ENCODE measurements around the gene CAMSAP1.

CAMSAP1 gene

GRCh38 chr9:135928074-135928730, 20.9 kb upstream of the CAMSAP1 start:
- peaks cover 52% of the 10 kb centered on the region for H3K36me3 ChIP-seq (ENCODE audit: insufficient read depth, insufficient read length, low read length)
- DNase-seq (ENCODE audit: low read depth, low spot score), result no peak
- peak overlapping the region; percentile 11 for H3K9ac ChIP-seq (ENCODE audit: insufficient read length, low read depth)
- peaks cover 15% of the 10 kb centered on the region for H3K4me1 ChIP-seq (ENCODE audit: insufficient read depth, insufficient read length)
- no peaks in the 10 kb centered on the region for H3K9me3 ChIP-seq (ENCODE audit: insufficient read depth, low read length)
- H3K27me3 ChIP-seq (ENCODE audit: insufficient read depth, insufficient read length), result no peaks in the 10 kb centered on the region
- TF ChIP-seq ZNF274 (IDR thresholded peaks at IDR 0.05; ENCODE audit: low read depth, low read length), result no peak
- no peak for TF ChIP-seq SUZ12 (IDR thresholded peaks at IDR 0.05; ENCODE audit: extremely low read depth, insufficient read depth, insufficient read length)
- no peak for TF ChIP-seq YY1 (IDR thresholded peaks at IDR 0.05; ENCODE audit: insufficient read depth, insufficient read length)
- no peak overlapping the region for H3K4me3 ChIP-seq (ENCODE audit: insufficient read length, low read depth)

DNA sequence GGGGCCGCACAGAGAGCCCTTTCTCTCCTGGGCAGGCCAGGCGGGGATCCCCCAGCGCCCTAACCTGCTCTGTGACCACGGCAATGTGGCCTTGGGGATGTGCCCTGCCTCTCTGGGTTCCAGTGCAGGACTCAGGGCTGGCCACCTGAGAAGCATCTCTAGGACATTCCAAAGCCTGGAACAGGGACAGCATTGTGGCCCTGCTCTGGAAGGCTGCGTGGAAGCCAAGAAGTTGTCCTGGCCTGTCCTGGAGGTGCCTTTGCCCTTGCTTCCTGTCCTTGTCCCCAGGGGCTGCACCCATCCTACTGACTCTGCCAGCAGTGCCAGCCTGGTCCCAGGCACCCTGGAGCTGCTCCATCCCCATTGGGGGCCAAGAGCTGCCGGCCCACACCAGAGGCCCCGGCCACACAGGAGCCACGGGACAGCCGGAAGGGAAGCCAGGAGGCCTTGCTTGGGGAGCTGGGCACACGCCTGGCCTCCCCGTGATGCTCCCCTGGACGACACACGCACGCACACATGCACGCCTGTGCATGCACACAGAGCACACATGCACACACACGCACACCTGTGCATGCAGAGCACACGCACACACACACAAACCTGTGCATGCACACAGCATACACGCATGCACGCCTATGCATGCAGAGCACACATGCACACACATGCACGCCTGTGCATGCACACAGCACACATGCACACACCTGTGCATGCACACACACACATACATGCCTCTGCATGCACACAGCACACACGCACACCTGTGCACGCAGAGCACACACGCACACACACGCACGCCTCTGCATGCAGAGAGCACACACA, 20.1 kb upstream of the CAMSAP1 start:
- peaks cover 44% of the 10 kb centered on the region for H3K36me3 ChIP-seq (ENCODE audit: insufficient read depth, insufficient read length, low read length)
- TF ChIP-seq YY1 (IDR thresholded peaks at IDR 0.05; ENCODE audit: insufficient read depth, insufficient read length) (no peak), ZNF274 (IDR thresholded peaks at IDR 0.05; ENCODE audit: low read depth, low read length) (no peak), SUZ12 (IDR thresholded peaks at IDR 0.05; ENCODE audit: extremely low read depth, insufficient read depth, insufficient read length) (no peak)
- no peak overlapping the region for H3K4me3 ChIP-seq (ENCODE audit: insufficient read length, low read depth)
- DNase-seq (ENCODE audit: low read depth, low spot score), result no peak
- no peaks in the 10 kb centered on the region for H3K27me3 ChIP-seq (ENCODE audit: insufficient read depth, insufficient read length)
- H3K4me1 ChIP-seq (ENCODE audit: insufficient read depth, insufficient read length), result peaks cover 15% of the 10 kb centered on the region
- H3K9me3 ChIP-seq (ENCODE audit: insufficient read depth, low read length), result no peaks in the 10 kb centered on the region
- H3K9ac ChIP-seq (ENCODE audit: insufficient read length, low read depth), result peak overlapping the region; percentile 59

DNA sequence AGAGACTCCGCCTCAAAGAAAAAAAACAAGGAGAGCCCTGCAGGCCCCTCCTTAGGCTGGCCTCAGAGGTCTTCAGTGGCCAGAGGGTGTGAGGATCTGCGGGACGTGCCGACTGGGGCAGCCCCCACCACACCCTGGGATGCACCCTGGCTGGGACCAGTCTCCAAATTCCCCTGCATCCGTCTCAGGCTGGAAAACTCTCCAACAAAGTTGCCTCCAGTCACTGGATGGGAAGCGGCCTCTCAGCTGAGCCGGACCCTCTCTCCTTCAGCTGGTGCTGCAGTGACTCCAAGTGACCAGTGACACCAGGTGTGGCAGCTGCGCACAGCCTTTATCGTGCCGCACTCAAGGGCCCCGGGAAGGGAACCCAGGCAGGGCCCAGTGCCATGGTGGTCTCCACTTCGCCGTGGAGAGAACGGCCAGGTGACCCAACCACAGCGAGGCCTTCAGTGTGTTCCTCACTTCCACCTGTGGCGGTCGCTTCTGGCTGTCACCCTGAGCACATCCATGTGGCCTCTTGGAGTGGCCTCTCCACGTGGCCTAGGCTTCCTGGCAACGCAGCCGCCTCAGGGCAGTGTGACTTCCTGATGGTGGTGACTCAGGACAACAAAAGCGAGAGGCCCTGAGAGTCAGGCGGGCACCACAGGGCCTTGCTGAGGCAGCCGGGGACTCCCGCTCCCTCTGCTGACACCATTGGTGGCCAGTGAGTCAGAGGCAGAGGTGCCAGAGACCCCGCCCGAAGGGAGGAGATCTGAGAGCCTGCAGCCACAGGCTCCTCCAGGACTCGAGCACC, 19.3 kb upstream of the CAMSAP1 start:
- Histone ChIP-seq H3K4me1 (ENCODE audit: insufficient read depth, insufficient read length) (peaks cover 15% of the 10 kb centered on the region), H3K4me3 (ENCODE audit: insufficient read length, low read depth) (no peak overlapping the region), H3K9ac (ENCODE audit: insufficient read length, low read depth) (peak overlapping the region; percentile 59), H3K9me3 (ENCODE audit: insufficient read depth, low read length) (no peaks in the 10 kb centered on the region), H3K36me3 (ENCODE audit: insufficient read depth, insufficient read length, low read length) (peaks cover 46% of the 10 kb centered on the region), H3K27me3 (ENCODE audit: insufficient read depth, insufficient read length) (no peaks in the 10 kb centered on the region)
- TF ChIP-seq SUZ12 (IDR thresholded peaks at IDR 0.05; ENCODE audit: extremely low read depth, insufficient read depth, insufficient read length) (no peak), ZNF274 (IDR thresholded peaks at IDR 0.05; ENCODE audit: low read depth, low read length) (no peak), YY1 (IDR thresholded peaks at IDR 0.05; ENCODE audit: insufficient read depth, insufficient read length) (no peak)
- no peak for DNase-seq (ENCODE audit: low read depth, low spot score)

- H3K36me3 ChIP-seq (ENCODE audit: insufficient read depth, insufficient read length, low read length), result peaks cover 36% of the 10 kb centered on the region
- H3K9me3 ChIP-seq (ENCODE audit: insufficient read depth, low read length), result no peaks in the 10 kb centered on the region
- H3K4me3 ChIP-seq (ENCODE audit: insufficient read length, low read depth), result no peak overlapping the region
- TF ChIP-seq SUZ12 (IDR thresholded peaks at IDR 0.05; ENCODE audit: extremely low read depth, insufficient read depth, insufficient read length) (no peak), ZNF274 (IDR thresholded peaks at IDR 0.05; ENCODE audit: low read depth, low read length) (no peak), YY1 (IDR thresholded peaks at IDR 0.05; ENCODE audit: insufficient read depth, insufficient read length) (no peak)
- no peaks in the 10 kb centered on the region for H3K27me3 ChIP-seq (ENCODE audit: insufficient read depth, insufficient read length)
- peaks cover 15% of the 10 kb centered on the region for H3K4me1 ChIP-seq (ENCODE audit: insufficient read depth, insufficient read length)
- H3K9ac ChIP-seq (ENCODE audit: insufficient read length, low read depth), result no peak overlapping the region
- no peak for DNase-seq (ENCODE audit: low read depth, low spot score)
These were observed 18.3 kb upstream of the CAMSAP1 start for GRCh38 chr9:135925496-135926133.

DNA sequence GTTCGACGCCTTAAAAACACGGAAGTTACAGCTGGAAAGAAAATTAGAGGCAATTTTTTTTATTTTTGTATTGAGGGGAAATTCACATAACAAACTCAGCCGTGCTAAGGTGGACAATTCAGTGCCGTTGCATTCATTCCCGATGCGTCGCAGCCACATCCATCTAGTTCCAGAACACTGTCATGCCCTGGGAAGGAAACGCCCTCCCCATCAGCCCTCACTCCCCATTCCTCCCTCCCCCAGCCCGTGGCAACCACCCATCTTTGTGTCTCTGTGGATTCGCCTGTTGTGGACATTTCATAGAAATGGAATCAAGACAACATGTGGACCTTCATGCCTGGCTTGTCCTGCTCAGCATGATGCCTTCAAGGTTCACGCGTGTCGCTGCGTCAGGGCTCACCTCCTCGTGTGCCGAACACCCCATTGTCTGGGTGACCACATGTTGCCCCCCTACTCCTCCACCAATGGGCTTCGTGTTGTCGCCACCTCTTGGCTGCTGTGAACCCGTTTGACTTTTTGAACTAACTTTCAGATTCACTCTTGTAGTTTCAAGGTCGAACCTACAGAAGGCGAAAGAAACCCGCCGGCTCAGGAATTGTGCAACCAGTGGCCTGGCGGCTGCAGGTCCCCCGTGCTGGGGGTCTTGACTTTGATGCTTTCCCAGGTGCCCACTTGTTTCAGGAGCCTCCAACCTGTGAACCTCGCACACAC, 17.4 kb upstream of the CAMSAP1 start:
- H3K4me3 ChIP-seq (ENCODE audit: insufficient read length, low read depth), result no peak overlapping the region
- no peaks in the 10 kb centered on the region for H3K9me3 ChIP-seq (ENCODE audit: insufficient read depth, low read length)
- H3K4me1 ChIP-seq (ENCODE audit: insufficient read depth, insufficient read length), result peaks cover 15% of the 10 kb centered on the region
- no peak for DNase-seq (ENCODE audit: low read depth, low spot score)
- no peak for TF ChIP-seq YY1 (IDR thresholded peaks at IDR 0.05; ENCODE audit: insufficient read depth, insufficient read length)
- no peak for TF ChIP-seq ZNF274 (IDR thresholded peaks at IDR 0.05; ENCODE audit: low read depth, low read length)
- no peak for TF ChIP-seq SUZ12 (IDR thresholded peaks at IDR 0.05; ENCODE audit: extremely low read depth, insufficient read depth, insufficient read length)
- no peak overlapping the region for H3K9ac ChIP-seq (ENCODE audit: insufficient read length, low read depth)
- H3K36me3 ChIP-seq (ENCODE audit: insufficient read depth, insufficient read length, low read length), result peaks cover 28% of the 10 kb centered on the region
- H3K27me3 ChIP-seq (ENCODE audit: insufficient read depth, insufficient read length), result no peaks in the 10 kb centered on the region

GRCh38 chr9:135923508-135923907, 16.2 kb upstream of the CAMSAP1 start:
- Histone ChIP-seq H3K9ac (ENCODE audit: insufficient read length, low read depth) (no peak overlapping the region), H3K4me3 (ENCODE audit: insufficient read length, low read depth) (no peak overlapping the region), H3K4me1 (ENCODE audit: insufficient read depth, insufficient read length) (peaks cover 15% of the 10 kb centered on the region), H3K27me3 (ENCODE audit: insufficient read depth, insufficient read length) (no peaks in the 10 kb centered on the region), H3K9me3 (ENCODE audit: insufficient read depth, low read length) (no peaks in the 10 kb centered on the region; the same call in 1 of the 2 replicates), H3K36me3 (ENCODE audit: insufficient read depth, insufficient read length, low read length) (peaks cover 22% of the 10 kb centered on the region)
- TF ChIP-seq SUZ12 (IDR thresholded peaks at IDR 0.05; ENCODE audit: extremely low read depth, insufficient read depth, insufficient read length) (no peak), YY1 (IDR thresholded peaks at IDR 0.05; ENCODE audit: insufficient read depth, insufficient read length) (no peak), ZNF274 (IDR thresholded peaks at IDR 0.05; ENCODE audit: low read depth, low read length) (no peak)
- DNase-seq (ENCODE audit: low read depth, low spot score), result no peak
